Muscle of back (tissue), 11 donors: ENCODE measurements around the gene ATAD3C. TPM values are rescaled to one million over a fixed set of nuclear protein-coding genes. Genes with fewer than 3 reads are reported as not detected.
A peak's percentile ranks its signal among the peaks of the same experiment; 100 is the strongest.
"Not testable (repeated sequence)": the region's sequence is repeated elsewhere in the genome, so short reads cannot be mapped to it uniquely, and the experiment has no call there.

Experiments
- DNase-seq, 3 donors: peaks; one replicate each; pipeline versions ENCODE4 v3.0.0 to v3.0.0-alpha.2; 2013
- polyA plus RNA-seq, 10 donors: library from polyadenylated mRNA; unstranded; fragments of 120-200 nt; gene quantifications; one replicate each; pipeline ENCODE4 v1.2.1, GENCODE V29; 2013; ENCODE audit not compliant: insufficient read length in 10 of 10

The ATAD3C gene
- polyA plus RNA-seq, 10 donors, result 0.25 to 1.5 (median 0.61) TPM

DNA sequence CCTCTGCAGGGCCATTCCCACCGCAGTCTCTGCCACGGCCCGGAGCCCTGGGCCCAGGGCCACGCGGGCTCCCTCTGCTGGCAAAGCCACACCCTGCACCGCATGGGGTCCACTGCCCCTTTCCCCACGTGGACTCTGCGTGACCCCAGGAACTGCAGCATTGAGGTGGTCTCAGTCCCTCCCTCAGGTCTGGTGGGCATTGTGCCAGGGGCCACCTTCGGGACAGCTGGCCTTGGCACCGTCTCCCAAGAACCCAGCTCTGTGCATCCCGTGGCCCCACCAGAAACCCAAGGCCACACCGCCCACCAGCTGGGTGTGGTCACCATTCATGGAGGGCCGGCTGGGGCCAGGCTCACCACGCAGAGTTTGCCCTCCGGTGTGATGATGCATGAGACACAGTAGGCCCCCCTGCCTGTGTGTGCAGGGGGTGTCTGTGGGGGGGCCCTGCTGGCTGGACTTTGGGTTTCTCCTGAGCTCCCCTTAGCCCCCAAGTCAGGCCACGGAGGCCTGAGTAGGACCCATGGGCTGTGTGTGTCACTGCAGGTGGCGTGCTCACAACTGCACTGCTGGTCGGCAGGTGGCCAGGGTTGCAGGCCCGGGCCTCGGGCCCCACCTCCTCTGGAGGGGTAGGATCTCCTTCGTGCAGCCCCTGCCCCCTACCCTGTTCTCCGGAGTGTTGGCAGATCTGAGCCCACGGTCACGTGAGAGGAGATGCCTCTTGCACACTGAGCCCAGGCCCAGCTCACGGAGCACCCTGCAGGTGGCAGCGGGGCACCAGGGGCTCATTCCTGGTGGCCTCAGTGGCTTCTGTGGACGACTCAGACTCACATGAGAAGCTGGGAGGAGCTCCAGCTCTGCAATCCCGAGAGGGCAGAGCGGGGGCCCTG, 8.2 kb upstream of the ATAD3C start:
- DNase-seq, result peak in 1 of 3 donors; percentile 54

DNA sequence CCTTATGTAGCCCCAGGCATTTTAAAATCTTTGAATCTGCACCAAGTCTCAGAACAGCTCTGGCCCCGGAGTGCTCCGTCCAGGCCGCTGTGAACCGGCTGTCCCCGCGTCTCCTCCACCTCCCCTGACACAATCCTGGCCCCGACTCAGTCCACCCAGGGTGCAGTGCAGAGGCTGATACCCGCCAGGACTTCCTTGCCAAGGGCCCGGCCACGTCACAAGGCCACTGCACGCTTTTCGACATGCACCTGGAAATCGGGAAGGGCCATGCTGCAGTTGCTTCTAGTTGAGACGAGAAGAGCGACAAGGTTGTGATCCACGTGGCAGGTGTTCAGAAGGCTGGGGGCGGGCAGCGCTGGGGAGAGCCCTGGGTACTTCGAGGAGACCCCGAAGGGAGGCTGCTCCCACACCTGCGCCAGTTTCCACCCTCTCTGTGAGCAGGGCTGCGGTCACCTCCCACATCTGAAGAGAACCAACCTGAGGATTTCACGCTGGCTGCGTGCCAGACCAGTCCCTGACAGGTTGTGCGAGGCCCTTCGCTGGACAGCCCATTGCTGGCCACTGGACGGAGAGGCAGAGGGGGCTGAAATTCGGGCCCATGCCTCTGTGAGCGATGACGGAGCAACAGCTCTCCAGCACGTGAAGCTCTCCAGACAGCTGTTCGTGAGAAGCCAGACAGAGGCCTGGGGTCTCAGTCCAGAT, 7.3 kb upstream of the ATAD3C start:
- peak in 1 of 3 donors; percentile 42 for DNase-seq

DNA sequence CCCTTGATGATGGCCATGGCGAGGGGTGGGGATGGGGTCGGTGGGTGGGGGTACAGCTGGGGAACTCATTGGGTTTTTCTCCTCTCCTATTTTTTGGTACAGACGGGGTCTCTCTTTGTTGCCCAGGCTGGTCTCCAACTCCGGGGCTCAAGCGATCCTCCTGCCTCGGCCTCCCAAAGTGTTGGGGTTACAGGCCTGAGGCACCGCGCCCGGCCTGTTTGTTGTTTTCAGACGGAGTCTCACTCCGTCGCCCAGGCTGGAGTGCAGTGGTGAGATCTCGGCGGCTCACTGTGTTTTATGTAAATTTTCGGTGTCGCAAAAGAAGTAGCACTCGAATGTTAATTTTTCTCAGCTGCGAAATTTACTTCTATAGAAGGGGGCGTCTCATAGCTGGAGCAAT, 2.9 kb upstream of the ATAD3C start:
- DNase-seq, result not testable (repeated sequence)

DNA sequence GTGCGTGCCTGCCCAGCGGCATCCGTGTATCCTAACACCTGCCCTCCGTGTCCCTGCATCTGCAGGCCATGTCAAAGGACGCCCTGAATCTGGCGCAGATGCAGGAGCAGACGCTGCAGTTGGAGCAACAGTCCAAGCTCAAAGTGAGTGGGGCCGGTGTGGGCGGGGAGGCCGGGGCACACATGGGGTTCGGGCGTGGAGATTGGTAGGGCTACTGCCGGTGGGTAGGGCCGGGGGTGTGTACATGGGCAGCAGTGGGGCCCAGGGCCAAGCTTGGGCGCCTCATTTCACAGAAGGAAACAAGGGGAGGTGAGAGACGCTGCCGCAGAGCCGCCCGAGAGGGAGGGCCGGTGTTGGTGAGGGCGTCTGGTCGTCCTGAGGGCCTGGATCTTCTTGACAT, 1.1 kb downstream of the ATAD3C start:
- not testable (repeated sequence) for DNase-seq

DNA sequence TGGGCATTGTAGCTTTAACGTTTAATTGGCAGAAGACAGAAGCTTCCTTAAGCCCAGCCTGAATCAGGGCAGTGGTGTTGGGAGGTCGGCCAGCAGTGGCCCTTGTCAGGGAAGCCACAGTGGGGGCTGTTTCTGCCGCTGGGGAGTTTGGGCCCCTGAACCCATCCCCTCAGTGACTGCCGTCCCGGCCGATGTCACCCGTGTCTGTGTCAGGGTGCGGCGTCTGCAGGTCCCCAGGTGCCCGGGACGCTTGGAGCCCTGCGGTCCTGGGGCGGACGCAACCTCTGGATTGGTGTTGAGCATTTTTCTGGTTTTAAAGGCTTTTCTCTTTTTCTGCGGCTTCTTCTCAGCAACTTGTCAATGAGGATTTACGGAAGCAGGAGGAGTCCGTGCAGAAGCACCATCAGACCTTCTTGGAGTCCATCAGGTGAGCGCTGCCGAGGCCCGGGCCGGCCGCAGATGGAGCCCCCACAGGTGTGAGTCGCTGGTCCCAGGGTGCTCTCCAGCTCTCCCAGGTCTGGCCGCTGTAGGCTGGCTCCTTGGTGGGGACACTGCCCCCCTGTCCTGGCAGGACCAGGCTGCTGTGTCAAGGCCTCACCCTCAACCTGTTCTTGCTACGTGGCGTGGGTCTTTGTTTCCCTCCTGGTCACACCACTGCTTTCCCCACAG, 2.3 kb downstream of the ATAD3C start:
- no peak for DNase-seq

DNA sequence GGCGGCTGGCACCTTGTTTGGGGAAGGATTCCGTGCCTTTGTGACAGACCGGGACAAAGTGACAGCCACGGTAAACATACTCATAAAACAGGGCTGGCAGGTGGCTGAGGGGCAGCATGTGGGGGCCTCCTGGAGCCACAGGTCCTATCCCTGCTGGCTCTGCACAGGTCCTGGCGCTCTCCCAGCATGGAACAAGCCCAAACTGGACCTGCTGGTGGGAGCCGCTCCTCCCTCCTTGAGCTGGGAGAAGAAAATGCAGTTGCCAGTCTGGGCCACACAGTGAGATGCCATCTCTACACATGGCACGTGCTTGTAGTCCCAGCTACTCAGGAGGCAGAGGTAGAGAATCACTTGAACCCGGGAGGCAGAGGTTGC, 2.9 kb downstream of the ATAD3C start:
- DNase-seq, result not testable (repeated sequence)

DNA sequence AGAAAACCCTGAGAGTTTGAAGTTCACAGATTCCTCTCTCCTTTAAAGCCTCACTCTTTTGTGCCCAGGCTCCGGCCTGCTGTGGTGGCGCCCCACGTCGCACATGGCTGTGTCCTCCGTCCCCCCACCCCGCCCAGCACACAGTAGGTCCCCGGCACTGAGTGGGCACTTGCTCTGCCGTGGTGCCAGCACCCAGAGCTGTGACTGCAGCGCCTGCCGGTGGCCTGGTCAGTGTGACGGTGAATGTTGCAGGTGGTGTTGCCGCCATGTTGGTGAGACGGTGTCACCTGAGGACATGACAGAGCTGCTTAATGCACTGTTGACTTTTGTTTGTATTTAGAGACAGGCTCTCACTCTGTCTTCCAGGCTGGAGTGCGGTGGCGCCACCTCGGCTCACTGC, 3.4 kb downstream of the ATAD3C start:
- DNase-seq, result no peak

DNA sequence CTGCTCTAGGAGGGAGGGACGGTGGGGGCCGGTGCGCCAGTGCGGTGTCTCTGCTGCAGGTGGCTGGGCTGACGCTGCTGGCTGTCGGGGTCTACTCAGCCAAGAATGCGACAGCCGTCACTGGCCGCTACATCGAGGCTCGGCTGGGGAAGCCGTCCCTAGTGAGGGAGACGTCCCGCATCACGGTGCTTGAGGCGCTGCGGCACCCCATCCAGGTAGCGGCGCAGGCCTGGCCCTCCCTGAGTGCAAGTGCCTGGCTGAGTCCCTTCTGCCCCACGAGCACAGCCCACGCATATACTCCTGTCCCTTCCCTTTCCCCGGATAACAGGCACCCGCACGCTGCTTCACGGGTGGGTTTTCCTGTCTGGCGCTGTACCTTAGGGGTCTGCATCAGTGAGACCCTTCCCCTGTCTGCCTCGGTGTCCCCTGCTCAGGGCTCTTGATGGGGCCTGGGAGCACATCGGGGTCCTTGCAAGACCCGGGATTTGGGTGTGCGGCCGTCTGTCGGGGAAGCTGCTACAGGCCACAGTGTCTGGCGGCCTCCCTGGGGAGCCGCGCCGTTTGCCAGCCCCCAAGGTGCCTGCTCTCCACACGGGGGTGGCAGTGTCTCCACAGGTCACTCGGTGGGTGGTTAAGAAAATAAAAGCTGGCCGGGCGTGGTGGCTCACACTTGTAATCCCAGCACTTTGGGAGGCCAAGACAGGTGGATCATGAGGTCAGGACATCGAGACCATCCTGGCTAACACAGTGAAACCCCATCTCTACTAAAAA, 5.0 kb downstream of the ATAD3C start:
- not testable (repeated sequence) for DNase-seq

DNA sequence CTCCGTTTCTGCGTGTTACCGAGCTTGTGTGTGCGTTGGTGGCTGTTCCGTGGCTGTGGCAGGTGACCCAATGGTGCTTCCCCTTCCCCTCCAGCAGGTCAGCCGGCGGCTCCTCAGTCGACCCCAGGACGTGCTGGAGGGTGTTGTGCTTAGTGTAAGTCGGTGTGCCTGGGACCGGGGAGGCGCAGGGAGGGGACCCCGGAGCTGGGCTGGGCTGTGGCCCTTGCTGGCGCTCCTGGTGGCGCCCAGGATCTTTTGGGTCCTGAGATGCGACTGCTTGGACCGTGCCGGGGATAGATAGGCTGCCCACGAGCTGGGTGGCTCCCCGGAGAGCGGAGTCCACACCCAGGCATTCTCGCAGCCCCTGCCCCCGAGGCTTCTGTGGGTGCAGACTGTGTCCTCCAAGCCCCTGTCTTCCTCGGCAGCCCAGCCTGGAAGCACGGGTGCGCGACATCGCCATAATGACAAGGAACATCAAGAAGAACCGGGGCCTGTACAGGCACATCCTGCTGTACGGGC, 5.9 kb downstream of the ATAD3C start:
- no peak for DNase-seq

DNA sequence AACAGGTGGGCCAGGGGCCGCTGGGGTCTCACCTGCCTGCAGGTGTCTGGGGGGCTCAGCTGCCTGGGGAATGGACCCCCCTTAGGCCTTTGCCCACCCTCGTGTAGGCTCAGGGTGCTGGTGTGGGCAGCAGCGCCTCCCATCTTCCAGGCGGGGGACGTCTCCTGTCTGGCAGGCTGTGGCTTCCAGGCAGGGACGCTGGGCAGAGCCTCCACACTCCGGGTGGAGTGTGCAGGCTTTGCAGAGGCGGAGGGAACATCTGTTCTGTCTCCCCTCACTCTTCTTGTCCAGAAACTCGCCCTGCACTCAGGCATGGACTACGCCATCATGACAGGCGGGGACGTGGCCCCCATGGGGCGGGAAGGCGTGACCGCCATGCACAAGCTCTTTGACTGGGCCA, 6.4 kb downstream of the ATAD3C start:
- not testable (repeated sequence) for DNase-seq

DNA sequence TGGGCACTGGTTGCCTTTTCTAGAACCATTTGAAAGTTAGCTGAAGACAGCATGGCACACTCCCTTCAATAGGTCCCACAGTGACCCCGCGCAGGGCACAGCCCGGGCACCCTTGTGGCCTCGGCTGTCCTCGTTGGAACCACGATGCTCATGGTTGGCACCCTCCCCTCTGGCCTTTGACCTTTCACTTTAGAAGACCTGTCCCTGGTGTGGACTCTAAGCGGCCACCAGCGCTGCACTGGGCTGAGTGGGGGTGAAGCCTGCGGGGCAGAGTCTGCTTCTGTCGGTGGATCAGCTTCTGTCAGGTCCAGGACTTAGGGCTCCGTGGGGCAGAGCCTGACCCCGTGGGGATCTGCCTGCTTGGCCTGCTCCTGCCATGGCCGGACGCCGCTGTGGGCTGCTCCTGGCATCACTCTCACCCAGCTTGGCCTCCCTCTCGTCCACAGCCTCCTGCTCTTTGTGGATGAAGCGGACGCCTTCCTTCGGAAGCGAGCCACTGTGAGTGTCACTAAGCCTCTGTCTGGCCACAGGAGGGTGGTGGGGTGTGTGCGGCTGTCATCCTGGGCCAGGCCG, 7.3 kb downstream of the ATAD3C start:
- DNase-seq, result not testable (repeated sequence)

DNA sequence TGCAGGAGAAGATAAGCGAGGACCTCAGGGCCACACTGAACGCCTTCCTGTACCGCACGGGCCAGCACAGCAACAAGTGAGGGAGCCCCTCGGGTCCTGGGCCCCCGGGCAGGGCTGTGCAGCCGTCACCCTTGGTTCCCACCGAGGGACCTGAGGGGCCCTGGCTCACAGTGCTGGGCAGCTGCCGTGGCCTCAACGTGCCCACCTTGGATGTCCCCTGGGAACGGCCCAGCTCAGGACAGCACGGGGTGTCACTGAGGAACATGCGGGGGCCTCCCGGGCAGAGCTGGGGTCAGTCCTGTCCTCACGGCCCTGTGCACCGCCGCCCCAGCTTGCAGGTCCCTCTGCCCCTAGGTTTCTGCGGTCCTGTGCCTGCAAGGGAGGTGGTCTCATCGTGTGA, 9.7 kb downstream of the ATAD3C start:
- not testable (repeated sequence) for DNase-seq

DNA sequence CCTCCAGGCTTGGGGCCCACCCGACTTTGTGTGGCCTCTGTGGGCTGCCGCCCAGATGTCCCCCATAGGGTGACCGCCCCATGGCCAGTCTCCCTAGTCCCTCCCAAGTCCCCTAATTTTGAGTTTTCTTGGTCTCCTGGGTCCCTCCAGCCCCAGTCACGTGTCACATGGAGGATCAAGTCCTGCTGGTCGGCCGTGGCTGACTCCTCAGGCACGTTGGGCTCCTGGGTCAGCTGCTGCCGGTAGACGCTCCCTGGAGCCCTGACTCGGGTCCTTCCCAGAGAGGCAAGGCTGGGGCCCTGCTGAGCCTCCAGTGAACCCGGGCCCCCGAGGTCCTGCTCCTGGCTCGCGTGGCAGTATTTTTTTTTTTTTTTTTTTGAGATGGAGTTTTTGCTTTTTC, 10.2 kb downstream of the ATAD3C start:
- DNase-seq, result not testable (repeated sequence)

DNA sequence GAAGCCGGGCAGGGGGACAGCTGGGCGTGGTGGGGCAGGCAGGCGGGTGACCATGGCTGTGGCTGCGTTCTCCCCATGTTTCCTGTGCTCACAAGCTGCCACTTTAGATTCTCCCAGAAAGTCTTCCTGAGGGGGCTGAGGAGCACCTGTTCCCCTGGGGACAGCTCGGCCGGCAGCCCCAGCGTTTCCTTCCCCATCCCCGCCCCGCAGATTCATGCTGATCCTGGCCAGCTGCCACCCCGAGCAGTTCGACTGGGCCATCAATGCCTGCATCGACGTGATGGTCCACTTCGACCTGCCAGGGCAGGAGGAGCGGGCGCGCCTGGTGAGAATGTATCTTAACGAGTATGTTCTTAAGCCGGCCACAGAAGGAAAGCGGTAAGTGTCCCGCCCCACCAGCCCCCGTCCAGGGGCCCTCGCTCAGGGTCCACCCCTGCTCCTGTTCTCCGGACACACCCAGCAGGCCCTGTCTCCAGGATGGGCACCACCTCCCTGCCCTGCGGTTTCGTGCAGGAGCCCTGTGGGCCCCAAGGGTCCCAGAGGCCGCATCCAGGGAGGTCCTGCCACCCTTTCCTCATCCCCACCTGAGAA, 11.1 kb downstream of the ATAD3C start:
- no peak for DNase-seq

DNA sequence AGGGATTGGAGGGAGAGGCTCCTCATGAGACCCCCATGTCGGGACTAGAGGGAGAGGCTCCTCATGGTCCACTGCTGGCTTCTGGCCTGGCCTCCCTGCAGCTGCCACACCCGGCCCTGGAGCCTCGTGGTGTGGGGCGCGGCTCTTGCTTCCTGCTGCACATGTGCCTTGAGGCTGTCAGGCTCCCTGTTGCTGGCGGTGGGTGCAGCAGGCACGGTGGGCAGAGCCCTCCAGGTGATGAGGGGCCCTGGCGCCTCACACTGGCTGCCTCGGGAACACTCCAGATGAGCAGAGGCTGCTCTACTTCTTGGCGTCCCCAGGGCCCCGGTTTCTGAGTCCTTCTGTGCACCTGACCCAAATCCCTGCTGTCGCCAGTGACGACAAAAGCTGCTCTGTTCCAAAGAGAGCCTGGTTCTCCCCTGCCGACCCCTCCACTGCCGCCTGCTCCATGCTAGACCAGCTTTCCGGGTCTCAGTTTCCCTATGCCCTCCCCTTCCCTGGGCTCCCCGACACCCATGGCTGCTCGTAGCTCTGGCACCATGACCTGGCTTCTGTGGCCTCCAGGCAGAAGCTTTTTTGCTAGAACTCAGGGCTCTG, 12.3 kb downstream of the ATAD3C start:
- no peak for DNase-seq

DNA sequence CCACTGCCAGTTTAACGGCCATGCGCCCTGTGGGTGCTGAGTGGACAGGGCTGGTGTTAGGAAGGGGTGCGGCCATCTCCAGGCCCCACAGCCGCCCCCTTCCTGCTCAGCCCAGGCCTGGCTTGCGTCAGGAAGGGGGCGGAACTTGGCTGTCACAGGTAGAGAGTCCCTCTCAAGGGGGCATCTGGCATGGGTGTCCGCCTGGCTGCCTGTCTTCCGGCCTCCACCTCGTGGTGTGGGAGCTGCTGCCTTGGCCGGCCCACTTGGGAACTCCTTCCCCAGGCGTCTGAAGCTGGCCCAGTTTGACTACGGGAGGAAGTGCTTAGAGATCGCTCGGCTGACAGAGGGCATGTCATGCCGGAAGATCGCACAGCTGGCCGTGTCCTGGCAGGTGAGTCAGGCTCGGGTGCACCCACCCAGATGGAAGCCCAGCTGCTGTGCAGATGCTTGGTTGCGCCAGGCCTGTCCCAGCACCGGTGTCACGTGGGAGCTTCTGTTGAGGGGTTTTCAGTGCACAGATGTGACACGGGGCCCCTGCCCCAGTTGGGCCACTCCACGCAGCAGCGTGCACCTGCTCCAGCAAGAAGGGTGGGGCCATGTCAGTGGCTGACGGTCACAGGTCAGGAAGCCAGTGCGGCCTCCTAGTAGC, 13.0 kb downstream of the ATAD3C start:
- DNase-seq, result peak in 1 of 3 donors; percentile 11

DNA sequence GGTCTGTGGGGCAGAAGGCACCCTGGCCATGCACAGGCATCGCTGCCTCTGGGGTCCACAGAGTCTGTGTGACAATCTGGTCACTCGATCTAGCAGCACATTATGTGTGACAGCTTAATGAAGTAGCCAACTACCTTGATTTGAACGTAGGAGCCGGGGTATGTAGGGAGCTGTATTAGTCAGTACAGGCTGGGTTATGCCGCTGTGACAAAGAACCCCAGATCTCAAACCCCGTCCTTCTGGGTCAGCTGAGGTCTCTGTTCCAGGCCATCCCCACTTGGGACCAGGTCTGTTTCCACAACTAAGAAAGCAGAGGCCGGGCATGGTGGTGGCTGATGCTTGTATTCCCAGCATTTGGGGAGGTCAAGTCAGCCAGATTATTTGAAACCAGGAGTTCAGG, 13.8 kb downstream of the ATAD3C start:
- DNase-seq, result no peak

DNA sequence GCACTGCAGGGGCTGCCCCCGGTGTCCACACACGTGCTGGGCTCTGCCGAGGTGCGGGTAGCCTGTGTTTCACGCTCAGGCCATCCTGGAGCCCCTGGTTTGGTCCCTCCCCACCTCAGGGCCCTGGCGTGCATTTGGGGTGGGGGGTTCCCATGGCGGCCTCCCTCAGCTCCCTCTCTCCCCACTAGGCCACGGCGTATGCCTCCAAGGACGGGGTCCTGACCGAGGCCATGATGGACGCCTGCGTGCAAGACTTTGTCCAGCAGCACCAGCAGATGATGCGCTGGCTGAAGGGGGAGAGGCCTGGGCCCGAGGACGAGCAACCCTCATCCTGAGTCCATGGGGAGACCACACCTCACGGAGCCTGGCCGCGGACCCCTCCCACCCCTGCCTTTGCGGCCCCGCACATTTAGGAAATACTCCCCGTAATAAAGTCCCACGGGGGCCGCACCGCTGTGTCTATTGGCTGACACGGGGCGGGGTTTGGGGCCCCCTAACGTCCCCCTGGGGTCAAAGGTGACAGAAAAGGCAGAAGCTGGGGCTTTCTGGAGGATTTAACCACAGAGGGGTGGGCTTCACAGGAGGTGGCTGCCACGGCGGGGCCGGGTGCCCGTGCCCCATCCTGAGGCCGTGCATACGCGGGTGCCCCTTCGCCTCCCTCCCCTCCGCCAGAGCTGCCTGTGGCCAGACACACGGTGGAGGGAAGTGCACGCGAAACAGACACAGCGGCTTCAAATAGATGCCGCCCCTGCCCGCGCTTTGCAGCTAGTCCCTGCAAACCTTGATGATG, 18.9 kb downstream of the ATAD3C start:
- DNase-seq, result not testable (repeated sequence)
